HG03139 (cell line): Measurements from ENCODE around the gene SULT1A3.
"Not testable (repeated sequence)": the region's sequence is repeated elsewhere in the genome, so short reads cannot be mapped to it uniquely, and the experiment has no call there.

ENCODE experiments used
- ATAC-seq: cut with Tn5 transposase; IDR thresholded peaks from one replicate; pipeline ENCODE4 v1.9.1; 2021; ENCODE audit not compliant: unreplicated experiment

Gene SULT1A3

DNA sequence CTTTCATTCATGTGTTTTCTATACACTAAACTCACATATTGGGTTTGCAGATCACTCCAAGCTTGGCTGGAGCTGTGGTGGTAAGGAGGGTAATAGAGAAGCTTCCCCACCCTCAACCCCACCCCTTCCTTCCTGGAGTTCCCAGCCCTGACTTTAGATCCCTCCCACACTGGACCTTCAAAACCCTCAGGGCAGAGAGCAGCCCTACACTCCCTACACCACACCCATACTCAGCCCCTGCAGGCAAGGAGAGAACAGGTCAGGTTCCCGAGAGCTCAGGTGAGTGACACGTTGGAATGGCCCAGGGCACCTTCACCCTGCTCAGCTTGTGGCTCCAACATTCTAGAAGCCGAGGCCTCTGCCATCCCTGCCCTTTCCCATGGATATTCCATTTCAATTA lies at the start of gene SULT1A3:
Gene SULT1A3 (plus strand): TSS at position 207 of the 400 bp plus-strand sequence. CDS start 1,474 bp downstream, outside the sequence.
- ATAC-seq: not testable (repeated sequence)

DNA sequence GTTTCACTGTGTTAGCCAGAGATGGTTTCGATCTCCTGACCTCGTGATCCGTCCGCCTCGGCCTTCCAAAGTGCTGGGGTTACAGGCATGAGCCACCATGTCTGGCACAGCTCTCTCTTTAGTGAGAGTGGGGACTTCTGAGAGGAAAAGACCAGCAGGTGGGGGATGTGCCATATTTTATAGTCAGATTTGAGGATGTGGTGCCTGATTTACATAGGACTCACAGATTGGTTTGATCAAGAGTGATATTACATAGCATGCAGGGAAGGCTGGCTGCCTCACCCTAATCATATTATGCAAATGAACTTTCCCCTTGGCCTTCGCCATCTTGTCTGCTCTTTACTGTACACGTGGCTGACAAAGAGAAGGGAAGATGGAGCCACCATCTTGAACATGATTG lies 48.0 kb upstream of the SULT1A3 start:
- ATAC-seq: no peak

DNA sequence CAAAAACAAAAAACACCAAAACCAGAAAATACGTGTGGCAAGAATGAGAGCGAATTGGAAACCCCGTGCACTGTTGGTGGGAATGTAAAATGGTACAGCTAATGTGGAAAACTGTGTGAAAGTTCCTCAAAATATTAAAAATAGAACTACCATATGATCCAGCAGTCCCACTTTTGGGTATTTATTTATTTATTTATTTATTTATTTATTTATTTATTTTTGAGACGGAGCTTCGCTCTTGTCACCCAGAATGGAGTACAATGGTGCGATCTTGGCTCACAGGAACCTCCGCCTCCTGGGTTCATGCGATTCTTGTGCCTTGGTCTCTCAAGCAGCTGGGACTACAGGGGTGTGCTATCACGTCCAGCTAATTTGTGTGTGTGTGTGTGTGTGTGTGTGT lies 46.5 kb upstream of the SULT1A3 start:
- ATAC-seq: no peak

DNA sequence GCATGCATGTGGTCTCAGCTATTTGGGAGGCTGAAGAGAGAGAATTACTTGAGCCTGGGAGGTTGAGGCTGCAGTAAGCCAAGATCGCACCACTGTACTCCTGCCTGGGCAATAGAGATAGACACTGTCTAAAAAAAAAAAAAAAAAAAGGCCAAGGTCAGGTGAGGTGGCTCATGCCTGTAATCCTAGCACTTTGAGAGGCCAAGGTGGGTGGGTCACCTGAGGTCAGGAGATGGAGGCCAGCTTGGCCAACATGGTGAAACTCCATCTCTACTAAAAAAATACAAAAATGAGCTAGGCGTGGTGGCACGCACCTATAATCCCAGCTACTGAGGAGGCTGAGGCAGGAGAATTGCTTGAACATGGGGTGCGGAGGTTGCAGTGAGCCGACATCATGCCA lies 43.9 kb upstream of the SULT1A3 start:
- ATAC-seq: no peak

DNA sequence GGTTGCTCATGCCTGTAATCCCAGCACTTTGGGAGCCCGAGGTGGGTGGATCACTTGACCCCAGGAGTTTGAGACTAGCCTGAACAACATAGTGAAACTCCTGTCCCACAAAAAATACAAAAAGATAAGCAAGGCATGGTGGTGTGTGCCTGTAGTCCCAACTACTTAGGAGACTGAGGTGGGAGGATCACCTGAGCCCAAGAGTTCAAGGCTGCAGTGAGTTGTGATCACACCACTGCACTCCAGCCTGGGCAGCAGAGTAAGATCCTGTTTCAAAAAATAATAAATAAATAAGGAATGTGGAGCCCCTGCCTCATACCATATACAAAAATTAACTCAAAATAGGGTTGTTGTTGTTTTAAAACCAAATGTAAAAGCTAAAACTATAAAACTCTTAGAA lies 41.8 kb upstream of the SULT1A3 start:
- no peak for ATAC-seq

DNA sequence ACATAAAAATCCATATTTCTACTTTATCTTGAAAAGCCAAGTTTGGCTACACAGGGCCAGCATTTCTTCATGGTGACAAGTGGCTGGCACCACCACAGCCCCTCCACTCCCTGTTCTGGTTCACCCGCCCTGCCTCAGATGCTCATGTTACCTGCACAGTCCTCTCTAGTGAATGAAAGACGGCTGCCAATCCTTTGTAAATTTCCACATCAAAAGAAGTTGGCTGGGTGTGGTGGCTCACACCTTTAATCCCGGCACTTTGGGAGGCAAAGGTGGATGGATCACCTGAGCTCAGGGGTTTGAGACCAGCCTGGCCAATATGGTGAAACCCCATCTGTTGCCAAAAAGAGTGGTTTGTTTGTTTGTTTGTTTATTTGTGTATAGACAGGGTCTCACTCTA lies 35.5 kb upstream of the SULT1A3 start:
- no peak for ATAC-seq

DNA sequence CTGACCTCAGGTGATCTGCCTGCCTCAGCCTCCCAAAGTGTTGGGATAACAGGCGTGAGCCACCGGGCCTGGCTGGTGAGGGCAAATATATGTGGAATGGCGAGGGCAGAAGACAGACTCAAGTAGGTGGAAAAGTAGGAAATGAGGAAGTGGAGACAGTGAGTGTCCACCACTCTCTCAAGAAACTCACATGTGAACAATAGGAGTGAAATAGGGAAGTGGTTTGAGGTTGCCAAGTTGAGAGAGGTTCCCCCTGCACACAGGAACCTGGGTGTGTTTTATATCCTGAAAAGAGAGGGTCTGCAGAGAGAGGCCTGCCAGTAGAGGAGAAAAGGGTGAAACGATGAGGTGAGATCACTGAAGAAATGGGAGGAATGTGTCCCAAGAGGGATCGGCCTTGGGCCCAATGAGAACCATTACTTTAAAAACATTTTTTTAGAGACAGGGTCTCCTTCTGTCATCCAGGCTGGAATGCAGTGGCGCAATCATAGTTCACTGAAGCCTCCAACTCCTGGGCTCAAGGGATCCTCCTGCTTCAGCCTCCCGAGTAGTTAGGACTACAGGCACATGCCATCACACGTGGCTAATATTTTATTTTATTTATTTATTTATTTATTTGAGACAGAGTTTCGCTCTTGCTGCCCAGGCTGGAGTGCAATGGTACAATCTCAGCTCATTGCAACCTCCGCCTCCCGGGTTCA lies 32.7 kb upstream of the SULT1A3 start:
- no peak for ATAC-seq

DNA sequence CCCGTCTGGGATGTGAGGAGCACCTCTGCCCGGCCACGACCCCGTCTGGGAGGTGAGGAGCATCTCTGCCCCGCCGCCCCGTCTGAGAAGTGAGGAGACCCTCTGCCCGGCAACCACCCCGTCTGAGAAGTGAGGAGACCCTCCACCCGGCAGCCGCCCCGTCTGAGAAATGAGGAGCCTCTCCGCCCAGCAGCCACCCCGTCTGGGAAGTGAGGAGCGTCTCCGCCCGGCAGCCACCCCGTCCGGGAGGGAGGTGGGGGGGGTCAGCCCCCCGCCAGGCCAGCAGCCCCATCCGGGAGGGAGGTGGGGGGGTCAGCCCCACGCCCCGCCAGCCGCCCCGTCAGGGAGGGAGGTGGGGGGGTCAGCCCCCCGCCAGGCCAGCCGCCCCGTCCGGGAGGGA lies 30.3 kb upstream of the SULT1A3 start:
- ATAC-seq: not testable (repeated sequence)

DNA sequence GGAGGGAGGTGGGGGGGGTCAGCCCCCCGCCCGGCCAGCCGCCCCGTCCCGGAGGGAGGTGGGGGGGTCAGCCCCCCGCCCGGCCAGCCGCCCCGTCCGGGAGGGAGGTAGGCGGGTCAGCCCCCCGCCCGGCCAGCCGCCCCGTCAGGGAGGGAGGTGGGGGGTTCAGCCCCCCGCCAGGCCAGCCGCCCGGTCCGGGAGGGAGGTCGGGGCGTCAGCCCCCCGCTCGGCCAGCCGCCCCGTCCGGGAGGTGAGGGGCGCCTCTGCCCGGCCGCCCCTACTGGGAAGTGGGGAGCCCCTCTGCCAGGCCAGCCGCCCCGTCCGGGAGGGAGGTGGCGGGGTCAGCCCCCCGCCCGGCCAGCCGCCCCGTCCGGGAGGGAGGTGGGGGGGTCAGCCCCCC lies 29.6 kb upstream of the SULT1A3 start:
- ATAC-seq: not testable (repeated sequence)

DNA sequence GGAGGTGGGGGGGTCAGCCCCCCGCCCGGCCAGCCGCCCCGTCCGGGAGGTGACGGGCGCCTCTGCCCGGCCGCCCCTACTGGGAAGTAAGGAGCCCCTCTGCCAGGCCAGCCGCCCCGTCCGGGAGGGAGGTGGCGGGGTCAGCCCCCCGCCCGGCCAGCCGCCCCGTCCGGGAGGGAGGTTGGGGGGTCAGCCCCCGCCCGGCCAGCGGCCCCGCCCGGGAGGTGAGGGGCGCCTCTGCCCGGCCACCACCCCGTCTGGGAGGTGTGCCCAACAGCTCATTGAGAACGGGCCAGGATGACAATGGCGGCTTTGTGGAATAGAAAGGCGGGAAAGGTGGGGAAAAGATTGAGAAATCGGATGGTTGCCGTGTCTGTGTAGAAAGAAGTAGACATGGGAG lies 28.9 kb upstream of the SULT1A3 start:
- ATAC-seq: not testable (repeated sequence)

DNA sequence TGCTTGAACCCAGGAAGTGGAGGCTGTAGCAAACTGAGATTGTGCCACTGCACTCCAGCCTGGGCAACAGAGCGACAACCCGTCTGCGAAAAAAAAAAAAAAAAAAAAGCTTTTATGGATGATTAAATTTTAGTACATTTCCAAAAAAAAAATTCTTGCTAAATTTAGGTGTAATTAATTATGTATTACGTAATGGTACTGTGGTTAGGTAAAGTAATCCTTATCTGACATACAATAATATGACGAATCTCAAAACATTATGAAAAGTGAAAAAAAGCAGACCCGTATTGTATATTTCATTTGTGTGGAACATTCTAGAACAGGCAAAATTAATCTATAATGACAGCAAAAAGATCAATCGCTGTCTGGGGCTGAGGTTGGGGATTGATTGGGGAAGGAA lies 26.0 kb upstream of the SULT1A3 start:
- ATAC-seq: no peak

DNA sequence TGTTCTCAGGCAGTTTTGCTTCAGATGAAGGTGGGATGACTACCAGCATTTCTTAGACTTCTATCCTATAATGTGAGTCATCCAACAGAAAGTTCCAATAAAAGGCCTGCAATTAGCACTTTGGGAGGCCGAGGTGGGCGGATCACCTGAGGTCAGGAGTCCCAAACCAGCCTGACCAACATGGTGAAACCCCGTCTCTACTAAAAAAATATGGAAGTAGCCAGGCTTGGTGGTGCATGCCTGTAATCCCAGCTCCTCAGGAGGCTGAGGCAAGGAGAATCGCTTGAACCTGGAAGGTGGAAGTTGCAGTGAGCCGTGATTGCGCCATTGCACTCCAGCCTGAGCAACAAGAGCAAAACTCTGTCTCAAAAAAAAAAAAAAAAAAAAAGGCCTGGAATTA lies 22.2 kb upstream of the SULT1A3 start:
- ATAC-seq: not testable (repeated sequence)

DNA sequence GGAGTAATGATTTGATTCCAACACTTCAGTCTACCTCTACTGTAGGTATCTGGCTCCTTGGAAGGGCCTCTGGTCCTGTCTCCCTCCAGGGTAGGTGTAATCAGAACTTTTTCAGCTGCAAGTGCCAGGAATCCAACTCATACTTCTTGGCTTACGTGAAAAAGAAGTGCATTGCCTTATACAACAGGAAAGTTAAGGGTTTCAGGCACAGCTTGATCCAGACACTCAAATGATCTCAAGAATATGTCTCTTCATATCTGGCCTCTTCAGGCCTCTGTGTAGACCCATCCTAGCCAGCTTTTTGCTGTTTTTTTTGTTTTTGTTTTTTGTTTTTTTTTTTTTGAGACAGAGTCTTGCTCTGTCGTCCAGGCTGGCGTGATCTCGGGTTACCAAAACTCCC lies 19.9 kb upstream of the SULT1A3 start:
- ATAC-seq: no peak

DNA sequence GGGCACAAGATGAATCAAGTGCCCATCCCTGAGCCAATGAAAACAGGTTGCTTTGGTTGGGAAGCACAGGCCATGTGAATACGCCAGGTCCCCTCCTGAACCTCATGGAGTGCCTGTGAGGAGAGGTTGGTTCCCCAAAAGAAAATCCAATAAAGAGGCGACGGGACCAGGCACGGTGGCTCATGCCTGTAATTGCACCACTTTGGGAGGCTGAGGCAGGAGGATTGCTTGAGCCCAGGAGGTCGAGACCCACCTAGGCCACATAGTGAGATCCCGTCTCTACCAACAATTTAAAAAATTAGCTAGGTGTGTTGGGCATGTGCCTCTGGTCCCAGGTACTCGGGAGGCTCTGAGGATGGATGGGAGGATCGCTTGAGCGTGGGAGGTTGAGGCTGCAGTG lies 19.1 kb upstream of the SULT1A3 start:
- ATAC-seq: no peak

DNA sequence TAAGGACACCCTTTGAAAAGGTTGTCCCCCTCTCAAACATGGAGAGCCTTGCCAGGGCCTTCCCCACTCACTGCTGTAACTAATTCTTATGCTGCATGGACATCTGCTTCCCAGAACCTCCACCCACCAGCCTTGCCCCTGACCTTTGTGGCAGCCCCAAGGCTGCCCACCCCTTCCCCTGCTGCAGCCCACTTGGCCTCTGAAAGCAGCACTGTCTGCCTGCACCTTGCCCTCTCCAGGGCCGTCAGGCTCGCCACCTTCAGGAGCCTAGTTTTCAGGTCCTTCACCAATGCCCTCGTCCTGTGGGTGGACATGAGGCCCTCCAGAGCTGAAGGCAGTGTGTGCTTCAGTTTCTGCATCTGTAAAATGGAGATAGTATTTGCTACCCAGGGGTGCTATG lies 18.3 kb upstream of the SULT1A3 start:
- ATAC-seq: no peak

DNA sequence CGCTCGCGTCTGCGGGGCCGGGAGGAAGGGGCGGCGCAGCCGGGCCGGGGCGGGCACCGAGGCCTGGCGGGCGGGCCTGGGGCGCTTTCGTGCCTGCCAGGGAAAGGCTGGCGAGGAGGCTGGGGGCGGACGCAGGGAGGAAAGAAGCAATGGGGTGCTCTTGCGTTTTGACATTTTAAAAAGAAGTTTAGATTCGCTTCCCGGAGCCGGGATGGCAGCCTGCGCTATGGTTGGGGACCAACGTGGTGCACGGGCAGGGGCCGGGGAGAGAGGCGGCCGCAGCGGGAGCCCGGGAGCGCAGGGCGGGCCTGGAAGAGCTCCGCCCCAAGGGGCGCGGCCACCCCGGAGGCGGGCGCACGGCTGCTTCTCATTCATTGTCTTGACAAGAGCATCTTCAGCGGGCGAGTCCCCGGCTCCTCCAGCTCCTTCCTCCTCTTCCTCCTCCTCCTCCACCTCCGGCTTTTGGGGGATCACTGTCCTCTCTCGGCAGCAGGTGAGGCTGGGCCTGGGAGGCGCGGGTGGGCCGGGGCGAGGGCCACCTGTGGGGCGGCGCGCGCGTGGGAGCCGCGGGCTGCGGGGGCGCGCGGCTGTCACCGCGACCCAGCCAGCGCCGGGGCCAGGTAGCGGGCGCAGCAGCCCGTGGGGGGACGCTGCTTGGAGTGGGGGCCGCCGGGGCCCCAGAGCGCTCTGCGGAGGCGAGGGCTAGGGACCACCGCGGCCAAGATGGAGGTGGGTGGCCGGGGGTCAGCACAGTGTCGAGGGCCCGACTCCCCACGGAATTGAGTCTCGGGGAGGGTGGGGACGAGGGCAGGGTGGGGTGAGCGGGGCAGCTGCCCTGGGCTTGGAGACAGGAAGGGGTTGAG lies 15.6 kb upstream of the SULT1A3 start, which contains the start of gene CORO1A:
Gene CORO1A (plus strand): TSS at position 370 of the 863 bp plus-strand sequence. CDS start 1,608 bp downstream, outside the sequence.
- no peak for ATAC-seq

DNA sequence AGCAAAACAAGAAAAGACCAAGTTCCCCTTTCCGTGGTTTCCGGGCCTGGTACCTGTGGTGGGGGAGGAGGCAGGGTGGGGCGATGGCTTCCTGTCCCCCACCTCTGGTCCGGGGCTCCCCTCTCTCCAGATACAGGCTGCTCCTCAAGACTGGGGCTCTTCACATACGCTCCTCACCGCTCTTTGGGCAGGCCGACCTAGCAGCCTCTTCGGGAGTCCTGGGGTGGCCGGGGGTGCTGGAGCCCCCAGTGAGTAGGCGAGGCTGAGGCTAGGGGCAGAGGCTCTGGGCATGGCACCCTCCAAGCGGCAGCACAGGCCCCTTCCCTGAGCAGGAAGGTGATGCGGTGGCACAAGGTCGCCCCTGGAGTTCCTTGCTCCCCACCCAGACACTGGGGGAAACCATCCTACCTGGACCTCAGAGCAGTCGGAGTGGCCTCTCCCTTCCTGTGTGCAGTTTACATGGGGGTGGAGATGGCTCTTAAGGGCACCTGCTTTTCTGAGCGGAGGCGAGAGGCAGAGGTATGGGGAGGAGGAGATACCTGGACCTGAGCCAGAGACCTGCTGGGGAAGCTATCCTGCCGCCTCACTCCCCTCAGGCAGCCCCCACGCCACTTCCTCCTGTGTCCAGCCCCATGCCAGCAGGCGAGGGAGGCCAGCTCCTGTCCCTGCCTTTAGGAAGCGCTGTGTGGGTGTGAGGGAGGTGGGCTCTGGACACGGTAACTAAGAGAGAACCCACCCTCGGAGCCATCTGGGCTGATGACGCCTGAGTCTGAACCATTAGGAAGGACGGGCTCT lies 14.8 kb upstream of the SULT1A3 start:
- no peak for ATAC-seq

DNA sequence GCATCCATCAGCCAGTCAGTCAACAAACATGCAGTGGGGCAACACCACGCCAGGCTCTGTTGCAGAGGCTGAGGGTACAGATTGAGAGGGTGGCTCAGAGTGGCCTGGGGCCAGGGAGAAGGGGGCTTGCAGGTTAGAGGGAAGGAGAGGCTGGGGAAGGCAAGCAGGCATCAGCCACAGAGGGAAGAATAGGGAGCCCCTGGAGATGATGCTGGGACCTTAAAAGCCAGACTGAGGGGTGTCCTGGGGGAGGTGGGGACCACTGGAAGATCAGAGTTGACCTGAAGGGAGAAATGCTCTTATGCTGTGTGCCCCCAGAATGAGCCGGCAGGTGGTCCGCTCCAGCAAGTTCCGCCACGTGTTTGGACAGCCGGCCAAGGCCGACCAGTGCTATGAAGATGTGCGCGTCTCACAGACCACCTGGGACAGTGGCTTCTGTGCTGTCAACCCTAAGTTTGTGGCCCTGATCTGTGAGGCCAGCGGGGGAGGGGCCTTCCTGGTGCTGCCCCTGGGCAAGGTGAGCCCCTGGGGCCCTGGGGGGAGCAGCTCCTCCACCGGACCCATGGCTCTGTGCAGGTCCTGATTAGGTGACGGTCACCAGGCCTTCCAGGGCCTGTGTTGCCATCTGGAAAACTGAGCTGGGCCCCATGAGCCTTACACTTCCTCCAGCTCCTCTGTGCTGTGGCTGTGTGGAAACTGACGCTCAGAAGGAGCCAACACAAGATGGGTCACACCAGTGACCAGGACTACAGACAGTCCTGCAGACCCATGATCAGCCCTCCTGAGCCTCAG lies 14.0 kb upstream of the SULT1A3 start:
- no peak for ATAC-seq

DNA sequence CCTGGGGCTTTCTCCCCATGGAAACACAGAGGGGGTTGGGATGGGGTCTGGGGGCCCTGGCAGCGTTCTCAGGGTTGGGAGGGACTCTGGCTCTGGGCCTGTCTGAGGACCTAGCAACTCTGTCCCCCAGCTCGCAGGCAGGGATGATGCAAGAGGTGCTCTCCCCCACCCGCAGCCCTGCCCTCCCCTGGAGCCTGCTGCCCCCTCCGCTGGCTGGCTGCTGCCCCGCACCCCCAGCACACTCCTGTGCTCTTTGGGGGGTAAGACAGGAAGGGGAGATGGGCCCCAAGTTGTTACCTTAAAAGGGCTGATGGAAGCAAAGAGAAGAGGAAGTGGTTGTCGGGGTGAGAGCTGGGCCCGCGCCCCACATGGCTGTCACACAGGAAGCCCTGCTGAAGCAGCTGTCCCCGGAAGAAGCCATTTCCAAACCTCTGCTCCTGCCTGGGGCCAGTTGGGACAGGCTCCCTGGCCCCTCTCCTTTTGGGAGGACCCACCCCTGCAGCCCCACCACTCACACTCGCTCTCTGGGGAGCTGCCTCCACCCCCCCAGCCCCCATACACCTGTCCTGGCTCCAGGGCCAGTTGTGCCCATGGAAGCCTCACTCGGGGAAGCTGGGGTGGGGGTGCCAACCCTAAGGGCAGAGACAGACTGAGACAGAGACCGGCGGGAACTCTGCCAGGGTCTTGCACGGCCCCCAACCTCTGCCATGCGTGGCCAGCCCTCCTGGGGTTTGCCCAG lies 13.2 kb upstream of the SULT1A3 start:
- ATAC-seq: peak; percentile 27

DNA sequence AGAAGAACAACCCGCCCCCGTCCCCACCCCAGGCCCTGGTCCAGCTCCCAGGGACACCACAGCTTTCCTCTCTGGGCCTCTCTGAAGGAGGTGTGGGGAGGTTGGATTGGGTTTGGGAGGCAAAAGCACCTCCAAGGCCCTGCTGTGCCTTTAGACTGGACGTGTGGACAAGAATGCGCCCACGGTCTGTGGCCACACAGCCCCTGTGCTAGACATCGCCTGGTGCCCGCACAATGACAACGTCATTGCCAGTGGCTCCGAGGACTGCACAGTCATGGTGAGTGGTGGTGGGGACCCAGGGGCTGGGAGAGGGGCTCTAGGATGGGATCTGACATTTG lies 12.6 kb upstream of the SULT1A3 start:
- no peak for ATAC-seq
